C4-2B (cell line): ENCODE data around the gene USH2A.

Experiments used
- H3K27ac ChIP-seq: fragments of 450-650 bp; 2 replicates; pipeline ENCODE4 v1.5.1; 2017
- ZFX ChIP-seq: fragments of 450-650 bp; IDR thresholded peaks from 2 replicates; pipeline ENCODE4 v1.6.1; 2017
- TF ChIP-seq, protein P1 (sequence below): fragments of 450-650 bp; conservative IDR thresholded peaks from 2 replicates; pipeline ENCODE4 v1.5.1; 2017; ENCODE audit warnings: mild to moderate bottlenecking

USH2A gene

DNA sequence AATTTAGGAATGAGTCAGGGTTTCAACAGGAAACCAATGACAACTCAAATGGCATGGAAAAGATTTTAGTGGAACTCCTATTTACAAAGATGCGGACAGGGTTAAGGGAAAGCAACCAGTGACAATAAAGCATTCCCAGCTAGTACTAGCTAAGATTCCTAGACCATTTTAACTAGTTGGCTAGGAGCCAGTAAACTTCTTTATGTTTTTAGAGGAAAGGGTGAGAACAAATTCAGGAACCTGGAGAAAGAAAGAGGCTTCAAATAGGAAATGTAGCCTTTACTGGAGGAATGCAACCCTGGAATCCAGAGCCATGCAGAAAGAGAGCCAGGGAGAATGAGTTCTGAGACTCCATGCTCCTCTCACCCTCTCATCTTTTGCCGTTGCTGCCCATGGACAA is 439.6 kb downstream of the USH2A start:
- H3K27ac ChIP-seq = no peak overlapping the region
- no peak for TF ChIP-seq ZFX
- TF ChIP-seq, protein P1, sequence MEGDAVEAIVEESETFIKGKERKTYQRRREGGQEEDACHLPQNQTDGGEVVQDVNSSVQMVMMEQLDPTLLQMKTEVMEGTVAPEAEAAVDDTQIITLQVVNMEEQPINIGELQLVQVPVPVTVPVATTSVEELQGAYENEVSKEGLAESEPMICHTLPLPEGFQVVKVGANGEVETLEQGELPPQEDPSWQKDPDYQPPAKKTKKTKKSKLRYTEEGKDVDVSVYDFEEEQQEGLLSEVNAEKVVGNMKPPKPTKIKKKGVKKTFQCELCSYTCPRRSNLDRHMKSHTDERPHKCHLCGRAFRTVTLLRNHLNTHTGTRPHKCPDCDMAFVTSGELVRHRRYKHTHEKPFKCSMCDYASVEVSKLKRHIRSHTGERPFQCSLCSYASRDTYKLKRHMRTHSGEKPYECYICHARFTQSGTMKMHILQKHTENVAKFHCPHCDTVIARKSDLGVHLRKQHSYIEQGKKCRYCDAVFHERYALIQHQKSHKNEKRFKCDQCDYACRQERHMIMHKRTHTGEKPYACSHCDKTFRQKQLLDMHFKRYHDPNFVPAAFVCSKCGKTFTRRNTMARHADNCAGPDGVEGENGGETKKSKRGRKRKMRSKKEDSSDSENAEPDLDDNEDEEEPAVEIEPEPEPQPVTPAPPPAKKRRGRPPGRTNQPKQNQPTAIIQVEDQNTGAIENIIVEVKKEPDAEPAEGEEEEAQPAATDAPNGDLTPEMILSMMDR = no peak

DNA sequence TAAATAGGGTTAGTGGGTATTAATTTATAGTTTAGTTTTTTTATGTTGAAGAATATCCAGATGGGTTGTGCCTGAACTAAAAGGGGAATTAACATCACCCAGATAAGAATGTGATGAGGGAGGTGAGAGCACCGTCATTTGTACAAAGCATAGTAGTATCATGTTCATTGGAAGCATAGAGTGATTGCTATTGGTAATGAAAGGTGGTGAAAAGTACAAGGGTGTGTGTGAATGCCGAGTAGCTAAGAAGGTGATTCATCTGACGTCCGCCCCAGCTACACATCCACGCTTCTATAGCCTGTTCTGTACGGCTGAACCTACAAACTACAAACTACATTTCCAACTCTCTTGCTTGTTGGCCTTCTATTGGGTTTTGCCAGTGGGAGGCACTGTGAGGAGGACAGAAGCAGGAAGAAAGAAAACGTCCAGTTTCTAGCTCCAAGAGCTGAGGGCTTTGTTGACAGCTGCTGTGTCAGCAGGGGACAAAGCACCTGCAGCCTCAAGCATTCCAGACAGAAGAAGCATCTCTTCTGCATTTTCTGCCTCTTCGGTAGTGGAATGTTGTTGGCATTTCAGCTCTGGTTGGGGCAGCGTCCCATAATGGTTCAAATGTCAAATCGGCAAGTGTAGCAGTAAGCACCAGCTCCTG is 451.3 kb downstream of the USH2A start:
- no peak for TF ChIP-seq ZFX
- TF ChIP-seq, protein P1 = no peak
- H3K27ac ChIP-seq = no peak overlapping the region; the same call in 1 of the 2 replicates

DNA sequence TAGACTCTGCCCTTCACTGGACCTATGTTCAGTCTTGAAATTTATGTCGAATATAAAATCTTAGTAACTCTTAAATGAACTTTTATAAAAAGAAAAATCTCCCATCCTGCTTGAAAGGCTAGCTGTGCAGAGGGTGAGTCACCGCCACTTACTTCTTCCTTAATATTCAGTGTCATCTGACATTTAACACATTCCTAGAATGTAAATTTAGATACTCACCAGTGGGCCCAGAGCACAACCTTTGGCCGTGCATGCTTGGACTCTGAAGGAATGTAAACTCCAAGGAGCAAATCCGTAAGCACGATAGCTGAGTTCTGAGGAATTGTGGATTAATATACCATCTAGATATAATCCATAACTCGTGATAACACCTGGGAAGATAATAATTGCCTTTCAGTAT is 452.8 kb downstream of the USH2A start:
- no peak overlapping the region for H3K27ac ChIP-seq
- TF ChIP-seq ZFX = no peak
- TF ChIP-seq, protein P1 = no peak

DNA sequence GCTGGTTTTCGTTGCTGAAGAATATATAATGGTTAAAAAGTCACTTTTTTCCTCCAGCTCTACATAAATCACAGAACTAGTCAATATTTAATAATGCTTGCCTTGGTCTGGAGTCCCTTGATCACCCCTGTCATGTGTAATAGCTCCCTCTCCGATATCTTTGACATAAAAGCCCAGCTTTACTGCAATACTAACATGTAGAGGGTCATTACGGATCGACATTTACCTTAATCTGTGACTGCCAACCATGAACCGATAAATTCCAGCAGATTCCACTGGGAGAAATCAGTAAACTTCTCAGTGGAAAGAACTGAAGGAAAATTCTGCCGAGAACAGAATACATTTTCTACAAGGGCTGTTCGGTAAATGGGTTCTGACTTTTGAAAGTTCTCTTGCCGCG is 459.6 kb downstream of the USH2A start:
- no peak overlapping the region for H3K27ac ChIP-seq
- TF ChIP-seq ZFX = no peak

DNA sequence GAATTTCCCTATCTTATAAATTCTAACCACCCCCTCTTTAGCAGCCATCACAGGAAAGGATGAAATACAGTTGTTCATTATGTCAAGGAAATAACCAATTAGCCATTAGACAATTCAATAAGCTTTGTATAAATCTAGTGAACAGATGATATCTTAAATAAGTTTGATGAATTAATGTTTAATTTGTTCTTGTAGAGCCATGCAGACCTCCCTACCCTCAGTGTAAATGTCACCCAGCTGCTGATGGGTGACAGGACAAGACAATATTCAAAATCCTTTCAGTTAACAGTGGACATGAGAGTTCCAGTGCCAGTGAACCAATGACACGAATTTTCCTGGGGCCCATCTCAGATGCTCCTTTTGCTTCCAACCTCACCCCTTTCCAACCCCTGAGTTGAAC is 460.2 kb downstream of the USH2A start:
- no peak overlapping the region for H3K27ac ChIP-seq

DNA sequence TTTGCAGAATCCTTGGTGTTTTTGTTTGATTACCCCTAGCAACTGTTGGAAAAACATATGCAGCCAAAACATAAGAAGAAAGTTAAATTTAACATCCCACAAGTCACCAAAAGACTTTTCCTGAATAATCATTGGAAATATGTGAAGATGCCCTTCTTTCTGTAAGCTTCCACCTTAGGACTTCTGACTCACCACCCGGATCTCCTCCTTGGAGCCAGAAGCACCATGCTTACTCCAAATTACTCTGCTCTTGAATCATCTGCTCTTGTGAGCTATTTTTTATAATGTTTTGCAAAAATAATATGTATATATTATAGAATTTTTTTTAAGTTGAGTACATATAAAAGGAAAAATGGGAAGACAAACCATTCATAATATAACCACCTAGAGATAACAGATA is 464.4 kb downstream of the USH2A start:
- no peak for TF ChIP-seq ZFX
- TF ChIP-seq, protein P1 = no peak
- no peak overlapping the region for H3K27ac ChIP-seq

More for the DNA sequence above, 460.2 kb downstream of the USH2A start:
- no peak for TF ChIP-seq ZFX
- TF ChIP-seq, protein P1 = no peak

DNA sequence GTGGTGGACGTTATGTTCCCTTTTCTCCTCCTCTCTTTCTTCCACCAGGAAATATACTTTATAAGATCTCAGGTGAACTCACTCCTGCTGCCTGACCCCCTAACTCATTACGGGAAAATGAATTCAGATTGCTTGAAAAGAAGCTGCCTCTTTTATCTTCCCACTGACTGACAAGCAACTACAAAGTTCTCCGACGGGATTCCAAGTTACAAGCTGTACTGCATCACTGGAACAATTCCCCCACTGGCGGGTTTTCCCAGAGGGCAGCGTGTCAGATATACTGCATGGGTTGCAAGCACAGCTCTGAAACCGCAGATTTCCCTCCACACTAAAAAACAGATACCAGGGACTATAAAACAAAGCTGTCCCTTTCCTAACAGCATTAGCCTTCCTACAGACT is 465.6 kb downstream of the USH2A start:
- no peak for TF ChIP-seq ZFX
- TF ChIP-seq, protein P1 = no peak
- no peak overlapping the region for H3K27ac ChIP-seq

DNA sequence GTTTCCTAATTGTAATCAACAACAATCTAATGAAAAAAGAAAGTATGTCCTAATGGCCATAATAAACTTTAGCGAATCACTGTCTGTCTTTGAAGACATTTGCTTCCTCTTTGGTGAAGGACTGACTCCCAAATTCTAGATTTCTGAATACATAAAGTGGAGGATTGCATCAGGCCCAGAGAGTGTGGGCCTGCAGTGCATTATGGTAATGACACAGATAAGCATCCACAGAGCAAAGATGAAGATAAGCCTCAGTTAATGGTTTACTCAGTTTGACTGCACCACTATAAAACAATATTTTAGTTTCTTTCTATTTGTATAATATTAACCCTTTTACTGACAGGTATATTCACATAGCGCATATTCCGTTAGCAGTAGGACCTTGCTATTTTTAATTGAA is 490.7 kb downstream of the USH2A start:
- TF ChIP-seq, protein P1 = no peak
- no peak for TF ChIP-seq ZFX
- H3K27ac ChIP-seq = no peak overlapping the region
